Breast epithelium (tissue), 3 donors: ENCODE results near the gene ZBTB39.

Experiments
- CTCF ChIP-seq, 3 donors: fragments of 450-650 bp; IDR thresholded peaks; one replicate each; pipeline ENCODE4 v1.5.1; 2016 to 2017; ENCODE audit warnings: antibody characterized with exemption in 3 of 3, mild to moderate bottlenecking in 3 of 3, moderate library complexity in 3 of 3
- POLR2AphosphoS5 ChIP-seq, 3 donors: sonication (generic); formaldehyde crosslinking; IDR thresholded peaks; one replicate each; pipeline ENCODE4 v1.6.1; 2017; ENCODE audit warnings: antibody characterized with exemption in 3 of 3

GRCh38 chr12:57051011-57051410 lies 44.7 kb upstream of the ZBTB39 start:
- no peak for TF ChIP-seq POLR2AphosphoS5 (IDR thresholded peaks at IDR 0.05)
- no peak for TF ChIP-seq CTCF (IDR thresholded peaks at IDR 0.05)
